ENCODE results near the gene GPR26. TPM values are rescaled to one million over a fixed set of nuclear protein-coding genes. Genes with fewer than 3 reads are reported as not detected.

The GPR26 gene
- total and polyA plus RNA-seq, 2 donors (not counting 1 experiment from before 2014, with no cell fraction given), result not detected

- Histone ChIP-seq H3K27ac (ENCODE audit: low read length in 2 of 2) (no peak overlapping the region), H3K36me3 (replicated peaks in 1 of 2; ENCODE audit: control extremely low read depth in 1 of 2, control insufficient read depth in 1 of 2, extremely low read depth in 1 of 2, insufficient read depth in 2 of 2, low read length in 1 of 2) (no peaks in the 10 kb centered on the region), H3K9me3 (ENCODE audit: control extremely low read depth in 1 of 3, control insufficient read depth in 2 of 3, insufficient read depth in 1 of 3, low read length in 2 of 3) (no peaks in the 10 kb centered on the region), H3K79me2 (ENCODE audit: control insufficient read depth, insufficient read depth, low read length) (no peaks in the 10 kb centered on the region), H2AFZ (ENCODE audit: insufficient read depth, low read depth, low read length, poor library complexity, severe bottlenecking) (no peak overlapping the region), H4K20me1 (ENCODE audit: control insufficient read depth, insufficient read depth, low read length, poor library complexity, severe bottlenecking) (no peaks in the 10 kb centered on the region), H3K27me3 (replicated peaks in 1 of 4; ENCODE audit: control extremely low read depth in 1 of 4, control insufficient read depth in 3 of 4, insufficient read depth in 4 of 4, low read length in 3 of 4) (no peaks in the 10 kb centered on the region), H3K9ac (ENCODE audit: low read length) (no peak overlapping the region), H3K4me2 (replicated peaks; ENCODE audit: low read depth, low read length, poor library complexity, severe bottlenecking) (no peak overlapping the region), H3K4me3 (ENCODE audit: control extremely low read depth in 1 of 5, extremely low read depth in 1 of 5, insufficient read depth in 1 of 5, low read depth in 2 of 5, low read length in 4 of 5) (no peak overlapping the region), H3K4me1 (ENCODE audit: control insufficient read depth in 2 of 2, insufficient read depth in 2 of 2, low read length in 2 of 2) (no peaks in the 10 kb centered on the region)
- no peak overlapping the region for H3K4me3 Mint-ChIP-seq
- TF ChIP-seq CTCF (IDR thresholded peaks at IDR 0.05), result no peak
- TF ChIP-seq EZH2 (IDR thresholded peaks at IDR 0.05; ENCODE audit: borderline replicate concordance, insufficient read depth, low read depth, low read length, poor library complexity, severe bottlenecking), result no peak
- H3K27ac Mint-ChIP-seq, result no peak overlapping the region
- no peaks in the 10 kb centered on the region for H3K4me1 Mint-ChIP-seq
- no peaks in the 10 kb centered on the region for H3K9me3 Mint-ChIP-seq (ENCODE audit: insufficient read depth)
- DNase-seq (no peak), ATAC-seq (ENCODE audit: low read depth) (no peak)
- intact Hi-C loops (cut with micrococcal nuclease), result no loop called here
- 80% methylated on average over 8 of the region's 10 CpGs for WGBS (ENCODE audit: insufficient coverage)
- H3K27me3 Mint-ChIP-seq, result peaks cover 13% of the 10 kb centered on the region
- ChIA-PET POLR2A (no interaction called here), CTCF (no interaction called here)
Observed at GRCh38 chr10:123645615-123646014, 20.5 kb upstream of the GPR26 start.

GRCh38 chr10:123648595-123648994 is 17.6 kb upstream of the GPR26 start:
- TF ChIP-seq CTCF (IDR thresholded peaks at IDR 0.05), result no peak
- TF ChIP-seq EZH2 (IDR thresholded peaks at IDR 0.05; ENCODE audit: borderline replicate concordance, insufficient read depth, low read depth, low read length, poor library complexity, severe bottlenecking), result no peak
- Histone ChIP-seq H3K27ac (ENCODE audit: low read length in 2 of 2) (no peak overlapping the region), H3K4me2 (replicated peaks; ENCODE audit: low read depth, low read length, poor library complexity, severe bottlenecking) (no peak overlapping the region), H3K9ac (ENCODE audit: low read length) (no peak overlapping the region), H2AFZ (ENCODE audit: insufficient read depth, low read depth, low read length, poor library complexity, severe bottlenecking) (no peak overlapping the region), H3K36me3 (replicated peaks in 1 of 2; ENCODE audit: control extremely low read depth in 1 of 2, control insufficient read depth in 1 of 2, extremely low read depth in 1 of 2, insufficient read depth in 2 of 2, low read length in 1 of 2) (no peaks in the 10 kb centered on the region), H3K27me3 (replicated peaks in 1 of 4; ENCODE audit: control extremely low read depth in 1 of 4, control insufficient read depth in 3 of 4, insufficient read depth in 4 of 4, low read length in 3 of 4) (no peaks in the 10 kb centered on the region), H3K79me2 (ENCODE audit: control insufficient read depth, insufficient read depth, low read length) (no peaks in the 10 kb centered on the region), H3K4me1 (ENCODE audit: control insufficient read depth in 2 of 2, insufficient read depth in 2 of 2, low read length in 2 of 2) (no peaks in the 10 kb centered on the region), H3K4me3 (ENCODE audit: control extremely low read depth in 1 of 5, extremely low read depth in 1 of 5, insufficient read depth in 1 of 5, low read depth in 2 of 5, low read length in 4 of 5) (no peak overlapping the region), H4K20me1 (ENCODE audit: control insufficient read depth, insufficient read depth, low read length, poor library complexity, severe bottlenecking) (no peaks in the 10 kb centered on the region), H3K9me3 (ENCODE audit: control extremely low read depth in 1 of 3, control insufficient read depth in 2 of 3, insufficient read depth in 1 of 3, low read length in 2 of 3) (no peaks in the 10 kb centered on the region)
- ChIA-PET CTCF (no interaction called here), POLR2A (no interaction called here)
- ATAC-seq (ENCODE audit: low read depth) (no peak), DNase-seq (no peak)
- Mint-ChIP-seq H3K4me3 (no peak overlapping the region), H3K9me3 (ENCODE audit: insufficient read depth) (no peaks in the 10 kb centered on the region), H3K27ac (no peak overlapping the region), H3K27me3 (peaks cover 16% of the 10 kb centered on the region), H3K4me1 (no peaks in the 10 kb centered on the region)
- intact Hi-C loops (cut with micrococcal nuclease), result no loop called here
- WGBS (ENCODE audit: insufficient coverage), result 58% methylated on average over 2 of the region's 2 CpGs

Data from B cell (primary cell).